Fibroblast of lung (primary cell): Measurements from ENCODE around the gene KIAA1143. TPM values are rescaled to one million over a fixed set of nuclear protein-coding genes. Genes with fewer than 3 reads are reported as not detected.

Experiments
- DNase-seq, 2 donors: peaks; one replicate each; pipeline versions ENCODE4 v3.0.0 to v3.0.0-alpha.2; 2010; ENCODE audit warnings: low read depth in 2 of 2
- H2AFZ ChIP-seq: 2 replicates; pipeline ENCODE4 v1.5.1; 2012; ENCODE audit warnings: low read length, control low read depth, inconsistent platforms
- H3K27ac ChIP-seq: 2 replicates; pipeline ENCODE4 v1.5.1; 2011; ENCODE audit warnings: low read length, control low read depth; ENCODE audit not compliant: insufficient read depth
- H3K27me3 ChIP-seq: 2 replicates; pipeline ENCODE4 v1.5.1; 2011; ENCODE audit warnings: mild to moderate bottlenecking, low read length; ENCODE audit not compliant: control insufficient read depth, insufficient read depth
- H3K36me3 ChIP-seq: 2 replicates; pipeline ENCODE4 v1.5.1; 2011; ENCODE audit warnings: low read length; ENCODE audit not compliant: control insufficient read depth, insufficient read depth
- H3K4me1 ChIP-seq: 2 replicates; pipeline ENCODE4 v1.5.1; 2011; ENCODE audit warnings: low read length; ENCODE audit not compliant: control insufficient read depth, insufficient read depth; ENCODE audit errors: extremely low read depth
- H3K4me2 ChIP-seq: 2 replicates; pipeline ENCODE4 v1.5.1; 2011; ENCODE audit warnings: low read length, control low read depth; ENCODE audit not compliant: insufficient read depth; ENCODE audit errors: extremely low read depth
- H3K4me3 ChIP-seq, 4 experiments: fragments of 200-600 bp in 1 of 4; sonication (generic) in 1 of 4; replicated peaks in 1 of 4; 2 replicates each; pipeline ENCODE4 v1.5.1; 2011 to 2016; ENCODE audit warnings: low read length in 4 of 4, low read depth in 3 of 4, mild to moderate bottlenecking in 3 of 4, control low read depth in 2 of 4, inconsistent platforms in 1 of 4, mixed read lengths in 1 of 4; ENCODE audit not compliant: insufficient read depth in 1 of 4; ENCODE audit errors: control extremely low read depth in 1 of 4
- H3K79me2 ChIP-seq: 2 replicates; pipeline ENCODE4 v1.5.1; 2012; ENCODE audit warnings: mild to moderate bottlenecking, low read length, inconsistent platforms; ENCODE audit not compliant: control insufficient read depth, insufficient read depth
- H3K9ac ChIP-seq: 2 replicates; pipeline ENCODE4 v1.5.1; 2011; ENCODE audit warnings: mild to moderate bottlenecking, low read length, control low read depth; ENCODE audit not compliant: insufficient read depth
- H3K9me3 ChIP-seq: 2 replicates; pipeline ENCODE4 v1.5.1; 2012; ENCODE audit warnings: low read depth, low read length; ENCODE audit not compliant: control insufficient read depth, insufficient read depth
- H4K20me1 ChIP-seq: 2 replicates; pipeline ENCODE4 v1.5.1; 2011; ENCODE audit warnings: low read length; ENCODE audit not compliant: control insufficient read depth, insufficient read depth; ENCODE audit errors: extremely low read depth
- CTCF ChIP-seq, 2 donors: IDR thresholded peaks in 1 of 2; conservative IDR thresholded peaks in 1 of 2; 1 replicate in 1 of 2; 2 replicates in 1 of 2; pipeline ENCODE4 v1.5.1; 2011 to 2012; ENCODE audit warnings: low read length in 2 of 2, control low read depth in 1 of 2, inconsistent platforms in 1 of 2, low read depth in 1 of 2, mild to moderate bottlenecking in 1 of 2
- EZH2 ChIP-seq: IDR thresholded peaks from 2 replicates; pipeline ENCODE4 v1.5.1; 2012; ENCODE audit warnings: low read length, control low read depth, mild to moderate bottlenecking; ENCODE audit errors: missing control alignments
- polyA plus RNA-seq, 2 donors: library from polyadenylated mRNA; depleted of rRNA in 1 of 2; stranded (reverse) in 1 of 2; unstranded in 1 of 2; fragments of >200 nt; gene quantifications; 2 replicates each; pipeline ENCODE4 v1.2.1, GENCODE V29; 2011 to 2012; ENCODE audit warnings: missing spikeins in 1 of 2
- total RNA-seq: library from RNA; depleted of rRNA; stranded (reverse); fragments of >200 nt; gene quantifications from 2 replicates; pipeline ENCODE4 v1.2.1, GENCODE V29; 2014

The KIAA1143 gene
- total and polyA plus RNA-seq, 2 donors (not counting 1 experiment from before 2014, with no cell fraction given): 18.3 to 18.9 TPM

GRCh38 chr3:44802011-44802410 lies 40.6 kb upstream of the KIAA1143 start:
- Histone ChIP-seq H3K79me2 (no peaks in the 10 kb centered on the region), H3K36me3 (peaks cover 2% of the 10 kb centered on the region), H3K4me1 (no peaks in the 10 kb centered on the region), H3K27me3 (no peaks in the 10 kb centered on the region), H3K9ac (no peak overlapping the region), H3K27ac (no peak overlapping the region), H3K4me3 (no peak overlapping the region), H3K4me2 (no peak overlapping the region), H4K20me1 (no peaks in the 10 kb centered on the region), H3K9me3 (no peaks in the 10 kb centered on the region), H2AFZ (no peak overlapping the region)
- no peak for TF ChIP-seq CTCF (conservative IDR thresholded peaks at IDR 0.05 in 1 of 2, IDR thresholded peaks at IDR 0.05 in 1 of 2; ENCODE audit: low read depth in 1 of 2, low read length in 2 of 2)
- no peak for TF ChIP-seq EZH2
- no peak for DNase-seq

GRCh38 chr3:44795197-44795596 lies 33.8 kb upstream of the KIAA1143 start:
- Histone ChIP-seq H3K9ac (no peak overlapping the region), H3K9me3 (no peaks in the 10 kb centered on the region), H3K36me3 (peaks cover 2% of the 10 kb centered on the region), H2AFZ (no peak overlapping the region), H3K79me2 (no peaks in the 10 kb centered on the region), H3K27me3 (no peaks in the 10 kb centered on the region), H3K4me1 (no peaks in the 10 kb centered on the region), H3K4me2 (no peak overlapping the region), H4K20me1 (no peaks in the 10 kb centered on the region), H3K27ac (no peak overlapping the region), H3K4me3 (no peak overlapping the region)
- peak in 1 of 2 donors; percentile 53 for DNase-seq
- TF ChIP-seq EZH2 (no peak), CTCF (conservative IDR thresholded peaks at IDR 0.05 in 1 of 2, IDR thresholded peaks at IDR 0.05 in 1 of 2; ENCODE audit: low read depth in 1 of 2, low read length in 2 of 2) (no peak)

GRCh38 chr3:44782891-44783290 lies 21.5 kb upstream of the KIAA1143 start:
- peaks cover 2% of the 10 kb centered on the region for H3K36me3 ChIP-seq
- no peaks in the 10 kb centered on the region for H3K4me1 ChIP-seq
- no peak overlapping the region for H3K9ac ChIP-seq
- H3K27ac ChIP-seq: no peak overlapping the region
- H3K79me2 ChIP-seq: no peaks in the 10 kb centered on the region
- DNase-seq: no peak
- H4K20me1 ChIP-seq: no peaks in the 10 kb centered on the region
- H3K27me3 ChIP-seq: no peaks in the 10 kb centered on the region
- no peaks in the 10 kb centered on the region for H3K9me3 ChIP-seq
- H2AFZ ChIP-seq: no peak overlapping the region
- no peak overlapping the region for H3K4me3 ChIP-seq
- H3K4me2 ChIP-seq: no peak overlapping the region
- TF ChIP-seq CTCF (conservative IDR thresholded peaks at IDR 0.05 in 1 of 2, IDR thresholded peaks at IDR 0.05 in 1 of 2; ENCODE audit: low read depth in 1 of 2, low read length in 2 of 2) (no peak), EZH2 (no peak)
